ENCODE results near the gene C11orf87.

DNA sequence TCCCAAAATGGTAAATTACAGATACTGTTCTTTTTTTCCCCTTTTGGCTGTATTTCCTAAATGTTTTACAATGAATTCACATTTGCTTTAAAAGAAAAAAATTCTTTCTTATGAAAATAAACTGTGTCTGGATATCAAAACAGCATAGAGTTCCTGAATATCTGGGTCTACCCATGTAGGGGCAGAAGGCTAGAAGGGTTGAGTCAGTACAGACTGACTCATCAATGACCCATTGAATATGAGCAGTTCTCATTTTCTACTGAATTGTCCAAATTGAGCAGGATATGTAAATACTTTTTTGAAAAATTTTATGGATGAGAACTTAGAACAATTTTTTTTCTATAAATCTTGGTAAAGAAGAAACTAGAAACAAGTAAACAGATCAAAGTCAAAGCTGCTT, 16.3 kb upstream of the C11orf87 start:
- TF ChIP-seq, protein P1, sequence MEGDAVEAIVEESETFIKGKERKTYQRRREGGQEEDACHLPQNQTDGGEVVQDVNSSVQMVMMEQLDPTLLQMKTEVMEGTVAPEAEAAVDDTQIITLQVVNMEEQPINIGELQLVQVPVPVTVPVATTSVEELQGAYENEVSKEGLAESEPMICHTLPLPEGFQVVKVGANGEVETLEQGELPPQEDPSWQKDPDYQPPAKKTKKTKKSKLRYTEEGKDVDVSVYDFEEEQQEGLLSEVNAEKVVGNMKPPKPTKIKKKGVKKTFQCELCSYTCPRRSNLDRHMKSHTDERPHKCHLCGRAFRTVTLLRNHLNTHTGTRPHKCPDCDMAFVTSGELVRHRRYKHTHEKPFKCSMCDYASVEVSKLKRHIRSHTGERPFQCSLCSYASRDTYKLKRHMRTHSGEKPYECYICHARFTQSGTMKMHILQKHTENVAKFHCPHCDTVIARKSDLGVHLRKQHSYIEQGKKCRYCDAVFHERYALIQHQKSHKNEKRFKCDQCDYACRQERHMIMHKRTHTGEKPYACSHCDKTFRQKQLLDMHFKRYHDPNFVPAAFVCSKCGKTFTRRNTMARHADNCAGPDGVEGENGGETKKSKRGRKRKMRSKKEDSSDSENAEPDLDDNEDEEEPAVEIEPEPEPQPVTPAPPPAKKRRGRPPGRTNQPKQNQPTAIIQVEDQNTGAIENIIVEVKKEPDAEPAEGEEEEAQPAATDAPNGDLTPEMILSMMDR (IDR thresholded peaks at IDR 0.05 in 2 of 3, conservative IDR thresholded peaks at IDR 0.05 in 1 of 3; ENCODE audit: control insufficient read depth in 2 of 3, extremely low read depth in 1 of 3, insufficient read depth in 1 of 3, low read depth in 3 of 3, low read length in 3 of 3) = no peak
- no peak for TF ChIP-seq KDM1A (IDR thresholded peaks at IDR 0.05; ENCODE audit: borderline replicate concordance)
- TF ChIP-seq EP300 (IDR thresholded peaks at IDR 0.05; ENCODE audit: borderline replicate concordance in 1 of 2, control insufficient read depth in 1 of 2, low read depth in 2 of 2, low read length in 2 of 2) = no peak
- TF ChIP-seq RBBP5 (conservative IDR thresholded peaks at IDR 0.05) = no peak
- TF ChIP-seq NFYA (IDR thresholded peaks at IDR 0.05; ENCODE audit: borderline replicate concordance, low read depth, low read length) = no peak
- TF ChIP-seq NRF1 (conservative IDR thresholded peaks at IDR 0.05; ENCODE audit: low read depth, low read length) = no peak
- TF ChIP-seq POLR2A (IDR thresholded peaks at IDR 0.05; ENCODE audit: low read depth, low read length) = no peak
